HG02970 (cell line): ENCODE results near the gene LRPPRC.
"Not testable (repeated sequence)": the region's sequence is repeated elsewhere in the genome, so short reads cannot be mapped to it uniquely, and the experiment has no call there.

Experiments
- ATAC-seq: cut with Tn5 transposase; IDR thresholded peaks from one replicate; pipeline ENCODE4 v1.9.1; 2021; ENCODE audit warnings: mild to moderate bottlenecking, moderate library complexity, moderate number of reproducible peaks; ENCODE audit not compliant: unreplicated experiment, low FRiP score

LRPPRC gene

GRCh38 chr2:43995733-43996533 is at the start of gene LRPPRC:
Gene LRPPRC, minus strand, starts transcription at chr2:43995989. Its CDS starts 42 bp downstream, at chr2:43995947.
- peak; percentile 91 for ATAC-seq

- no peak for ATAC-seq
These were observed 49.3 kb upstream of the LRPPRC start for GRCh38 chr2:44045061-44045460.

GRCh38 chr2:44044281-44044720 is 48.5 kb upstream of the LRPPRC start:
- peak; percentile 81 for ATAC-seq

DNA sequence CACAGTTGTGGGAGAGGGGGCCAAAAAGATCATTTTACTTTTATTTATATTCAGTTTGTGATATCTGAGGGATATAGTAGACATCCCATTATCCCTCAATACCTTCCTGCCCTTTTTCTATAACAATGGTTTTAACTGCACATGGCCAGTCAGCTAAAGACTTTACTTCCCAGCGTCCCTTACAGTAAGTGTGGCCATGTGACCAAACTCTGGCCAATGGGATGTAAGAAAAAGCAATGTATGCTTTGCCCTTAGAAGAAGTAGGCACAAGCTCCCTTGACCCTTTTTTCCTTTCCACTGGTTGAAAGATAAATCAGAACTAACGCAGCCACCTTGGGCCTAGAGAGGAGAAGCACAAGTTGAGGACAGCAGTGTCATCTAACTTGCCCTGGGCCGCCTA is 44.6 kb upstream of the LRPPRC start:
- no peak for ATAC-seq

GRCh38 chr2:44038277-44038676 is 42.5 kb upstream of the LRPPRC start:
- ATAC-seq = no peak

DNA sequence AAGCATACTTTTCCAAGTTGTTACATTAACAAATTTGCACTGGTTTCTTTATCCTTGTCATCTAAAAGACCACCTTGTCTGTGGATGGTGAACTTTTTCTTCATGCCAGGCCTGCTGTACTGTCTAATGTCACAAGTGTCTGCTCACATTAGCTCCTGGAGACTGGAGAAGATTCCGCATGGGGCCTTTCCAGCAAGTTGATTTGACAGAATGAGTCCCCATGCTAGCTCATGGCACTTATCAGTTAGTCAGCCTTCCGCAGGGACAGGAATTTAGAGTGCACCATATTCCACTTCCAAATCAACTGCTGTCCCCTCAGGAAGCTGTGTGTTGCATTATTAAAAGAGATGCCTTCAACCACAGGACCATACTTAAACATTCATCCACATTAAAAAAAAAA is 41.4 kb upstream of the LRPPRC start:
- no peak for ATAC-seq

DNA sequence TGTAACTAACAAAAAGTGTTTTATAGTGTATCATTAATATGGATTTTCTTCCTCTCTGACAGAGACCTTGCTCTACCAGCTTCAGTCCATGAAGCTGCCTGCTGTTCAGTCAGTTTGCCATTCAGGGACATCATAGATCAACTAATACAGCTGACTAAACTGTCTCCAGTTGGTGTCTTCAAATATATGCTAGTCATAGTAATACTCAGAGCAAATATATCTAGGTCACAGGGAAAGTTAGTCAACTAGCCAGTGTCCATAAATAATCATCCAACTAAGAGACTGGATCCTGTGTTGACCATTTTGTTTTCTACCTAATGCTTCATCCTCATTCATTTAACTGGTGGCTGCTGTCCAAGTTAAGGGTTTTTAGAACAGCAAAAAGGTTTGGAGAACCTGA is 38.2 kb upstream of the LRPPRC start:
- ATAC-seq = no peak

GRCh38 chr2:44027076-44027475 is 31.3 kb upstream of the LRPPRC start:
- not testable (repeated sequence) for ATAC-seq

- ATAC-seq = no peak
These were observed 20.5 kb upstream of the LRPPRC start for GRCh38 chr2:44016282-44016681.

GRCh38 chr2:44015239-44015638 is 19.4 kb upstream of the LRPPRC start:
- no peak for ATAC-seq

DNA sequence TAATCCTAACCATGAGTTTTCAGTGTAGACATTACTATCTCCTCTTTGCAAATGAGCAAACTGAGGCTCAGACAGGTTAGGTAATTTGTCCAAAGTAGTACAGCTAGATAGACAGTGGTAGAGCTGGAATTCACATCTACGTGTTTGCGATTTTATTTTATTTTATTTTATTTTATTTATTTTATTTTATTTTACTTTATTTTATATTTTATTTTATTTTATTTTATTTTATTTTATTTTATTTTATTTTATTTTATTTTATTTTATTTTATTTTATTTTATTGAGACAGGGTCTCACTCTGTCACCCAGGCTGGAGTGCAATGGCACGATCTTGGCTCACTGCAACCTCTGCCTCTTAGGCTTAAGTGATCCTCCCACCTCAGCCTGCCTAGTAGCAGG is 17.4 kb upstream of the LRPPRC start:
- ATAC-seq = not testable (repeated sequence)

DNA sequence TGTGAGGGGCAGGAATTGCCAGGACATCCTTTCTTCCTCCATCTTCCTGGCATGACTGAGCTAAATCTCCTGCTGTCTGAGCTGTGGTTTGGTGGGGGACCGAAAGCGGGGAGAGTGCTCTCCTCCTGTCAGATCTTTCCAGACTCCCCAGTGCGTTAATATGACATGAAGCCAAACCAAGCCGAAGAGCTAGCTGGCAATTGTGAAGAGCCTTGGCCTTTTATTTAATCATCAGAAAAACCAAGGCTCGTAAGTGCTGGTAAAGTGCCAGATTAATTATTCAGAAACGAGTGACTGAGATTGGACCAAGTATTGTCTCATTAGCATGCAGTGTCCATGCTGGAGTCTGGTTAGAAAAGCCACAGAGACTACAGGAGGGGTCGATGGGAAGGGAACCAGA is 14.5 kb upstream of the LRPPRC start:
- no peak for ATAC-seq

- ATAC-seq = no peak
These were observed 13.4 kb upstream of the LRPPRC start for GRCh38 chr2:44009136-44009735.

- no peak for ATAC-seq
These were observed 10.1 kb upstream of the LRPPRC start for GRCh38 chr2:44005846-44006245.

DNA sequence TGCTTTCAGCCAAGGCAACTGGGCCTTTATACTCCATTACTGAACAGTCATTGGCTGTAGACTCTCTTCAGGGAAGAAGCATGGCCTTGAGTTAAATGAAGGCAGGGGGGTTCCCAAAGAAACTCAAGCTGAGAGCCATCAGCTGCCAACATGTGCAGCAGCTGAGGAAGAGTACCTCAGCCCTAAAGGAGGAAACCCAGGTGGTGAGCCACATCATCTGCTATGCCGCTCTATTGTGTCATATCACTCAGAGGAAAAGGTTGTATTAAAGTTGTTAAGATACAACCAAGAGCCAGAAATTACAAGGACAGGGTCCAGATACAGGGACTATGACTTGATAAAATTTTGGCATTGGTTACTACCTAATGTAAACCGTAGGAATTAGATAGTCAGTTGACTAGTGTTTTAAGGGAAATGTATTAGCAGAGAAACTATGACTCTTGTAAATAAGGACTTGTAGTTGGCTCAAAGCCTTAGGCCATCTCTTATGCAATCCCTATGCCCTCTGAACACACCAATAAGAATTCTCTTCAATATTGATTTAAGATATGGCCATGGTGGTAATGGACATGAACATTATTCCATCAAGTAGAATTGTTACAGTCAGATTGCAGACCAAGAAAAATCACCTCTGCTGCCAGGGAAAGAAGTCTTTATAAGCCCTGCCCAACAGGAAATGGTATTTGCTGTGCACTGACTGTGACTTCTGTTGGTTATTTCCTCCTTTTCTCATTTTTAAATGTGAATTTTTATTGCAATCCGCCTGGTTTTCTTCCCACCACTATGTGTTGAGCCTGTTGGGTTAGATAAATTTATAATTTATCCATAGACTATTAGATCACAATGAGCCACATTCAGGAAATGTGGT is 9.2 kb upstream of the LRPPRC start:
- no peak for ATAC-seq

- ATAC-seq = no peak
These were observed 5.9 kb upstream of the LRPPRC start for GRCh38 chr2:44001716-44002115.

DNA sequence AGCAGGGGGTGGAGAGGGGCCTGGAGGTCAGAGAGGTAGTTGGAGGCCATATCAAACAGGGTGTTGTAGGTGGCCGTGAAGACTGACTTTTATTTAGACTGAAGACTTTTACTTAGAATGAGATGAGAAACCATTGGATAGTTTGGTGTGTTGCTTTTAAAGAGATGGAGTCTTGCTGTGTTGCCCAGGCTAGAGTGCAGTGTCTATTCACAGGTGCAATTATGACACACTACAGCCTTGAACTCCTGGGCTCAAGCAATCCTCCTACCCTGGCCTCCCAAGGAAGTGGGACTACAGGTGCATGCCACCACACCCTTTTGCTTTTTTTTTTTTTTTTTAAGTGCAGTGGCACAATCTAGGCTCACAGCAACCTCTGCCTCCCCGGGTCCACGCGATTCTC is 2.5 kb upstream of the LRPPRC start:
- ATAC-seq = no peak

GRCh38 chr2:43993437-43993836 is 2.4 kb downstream of the LRPPRC start:
- ATAC-seq = no peak

- no peak for ATAC-seq
These were observed 6.2 kb downstream of the LRPPRC start for GRCh38 chr2:43989545-43989944.

DNA sequence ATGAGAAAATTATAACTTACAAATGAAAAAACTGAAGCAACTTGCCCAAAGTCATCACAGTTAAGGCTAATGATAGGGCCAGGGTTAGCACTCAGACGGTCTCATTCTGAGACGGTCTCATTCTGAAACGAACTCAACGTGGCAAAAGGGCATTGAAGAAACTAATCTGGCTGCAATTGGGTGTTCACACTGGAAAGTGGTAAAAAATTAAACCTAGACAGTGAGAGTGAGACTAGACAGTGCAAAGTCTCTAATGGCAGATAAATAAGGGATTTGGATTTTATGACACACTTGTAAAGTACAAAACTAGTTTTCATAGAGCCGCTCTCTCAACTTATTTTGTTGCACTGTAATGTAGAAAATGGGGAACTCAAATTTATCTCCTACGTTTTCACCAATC is 9.2 kb downstream of the LRPPRC start:
- ATAC-seq = no peak

DNA sequence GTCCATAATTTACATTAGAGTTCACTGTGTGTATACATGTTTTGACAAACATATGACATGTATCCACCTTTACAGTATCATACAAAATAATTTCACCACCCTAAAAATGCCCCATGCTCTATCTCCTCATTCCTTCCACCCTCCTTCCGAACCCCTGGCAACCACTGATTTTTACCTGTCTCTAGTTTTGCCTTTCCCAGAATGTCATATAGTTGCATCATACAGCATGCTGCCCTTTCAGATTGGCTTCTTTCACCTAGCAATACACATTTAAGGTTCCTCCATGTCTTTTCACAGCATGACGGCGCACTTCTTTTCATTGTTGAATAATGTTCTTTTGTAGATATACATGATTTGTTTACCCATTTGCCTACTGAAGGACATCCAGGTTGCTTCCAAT is 10.4 kb downstream of the LRPPRC start:
- ATAC-seq = no peak
